Neutrophil (primary cell): Measurements from ENCODE around the gene TEX2.

Experiments
- H3K27ac ChIP-seq: fragments of 200-600 bp; sonication (generic); 2 replicates; pipeline ENCODE4 v1.5.1; 2016; ENCODE audit warnings: mild to moderate bottlenecking, moderate library complexity
- H3K27me3 ChIP-seq: fragments of 200-600 bp; sonication (generic); 2 replicates; pipeline ENCODE4 v1.6.0; 2016; ENCODE audit warnings: mild to moderate bottlenecking
- H3K36me3 ChIP-seq: fragments of 200-600 bp; sonication (generic); 2 replicates; pipeline ENCODE4 v1.5.1; 2017
- H3K4me1 ChIP-seq, 2 experiments: fragments of 200-600 bp in 1 of 2; sonication (generic) in 1 of 2; 1 replicate in 1 of 2; 2 replicates in 1 of 2; pipeline versions ENCODE4 v1.5.1 to v1.6.1; 2013 to 2016; ENCODE audit warnings: low read depth in 1 of 2, low read length in 1 of 2, mild to moderate bottlenecking in 1 of 2, moderate library complexity in 1 of 2; ENCODE audit not compliant: control insufficient read depth in 1 of 2, insufficient read depth in 1 of 2
- H3K4me3 ChIP-seq, 2 experiments: fragments of 200-600 bp in 1 of 2; sonication (generic) in 1 of 2; 1 replicate in 1 of 2; 2 replicates in 1 of 2; pipeline ENCODE4 v1.5.1; 2013 to 2016; ENCODE audit warnings: low read depth in 1 of 2, low read length in 1 of 2, mild to moderate bottlenecking in 1 of 2, moderate library complexity in 1 of 2
- H3K9me3 ChIP-seq: fragments of 200-600 bp; sonication (generic); 2 replicates; pipeline ENCODE4 v1.5.1; 2016
- TF ChIP-seq, protein P1 (sequence below): fragments of 200-600 bp; sonication (generic); IDR thresholded peaks from 2 replicates; pipeline ENCODE4 v1.5.1; 2016; ENCODE audit warnings: antibody characterized with exemption

Gene TEX2

DNA sequence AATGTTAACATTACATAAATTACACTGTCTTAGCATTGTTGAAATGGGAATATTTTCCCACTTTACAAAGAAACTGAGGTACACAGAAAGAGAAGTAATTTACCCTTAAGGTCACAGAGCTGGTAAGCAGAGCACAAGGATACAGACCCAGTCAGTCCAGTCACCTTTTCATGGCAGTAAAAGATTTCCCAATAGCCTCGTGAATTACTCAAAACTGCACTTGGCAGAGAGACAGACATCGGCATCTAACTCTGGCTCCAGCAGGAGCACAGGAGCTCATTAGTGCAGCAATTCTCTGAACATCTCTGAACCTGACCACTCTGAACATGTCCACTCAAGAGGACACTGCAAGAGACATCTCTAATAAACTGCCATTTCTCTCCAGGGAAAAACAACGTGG is 3.1 kb downstream of the TEX2 start:
- no peaks in the 10 kb centered on the region for H3K27me3 ChIP-seq
- H3K4me1 ChIP-seq: peaks cover 51 to 61% of the 10 kb centered on the region in 2 experiments
- H3K36me3 ChIP-seq: no peaks in the 10 kb centered on the region
- H3K4me3 ChIP-seq: no peak overlapping the region
- peak overlapping the region; percentile 28 for H3K27ac ChIP-seq
- H3K9me3 ChIP-seq: no peaks in the 10 kb centered on the region
- TF ChIP-seq, protein P1, sequence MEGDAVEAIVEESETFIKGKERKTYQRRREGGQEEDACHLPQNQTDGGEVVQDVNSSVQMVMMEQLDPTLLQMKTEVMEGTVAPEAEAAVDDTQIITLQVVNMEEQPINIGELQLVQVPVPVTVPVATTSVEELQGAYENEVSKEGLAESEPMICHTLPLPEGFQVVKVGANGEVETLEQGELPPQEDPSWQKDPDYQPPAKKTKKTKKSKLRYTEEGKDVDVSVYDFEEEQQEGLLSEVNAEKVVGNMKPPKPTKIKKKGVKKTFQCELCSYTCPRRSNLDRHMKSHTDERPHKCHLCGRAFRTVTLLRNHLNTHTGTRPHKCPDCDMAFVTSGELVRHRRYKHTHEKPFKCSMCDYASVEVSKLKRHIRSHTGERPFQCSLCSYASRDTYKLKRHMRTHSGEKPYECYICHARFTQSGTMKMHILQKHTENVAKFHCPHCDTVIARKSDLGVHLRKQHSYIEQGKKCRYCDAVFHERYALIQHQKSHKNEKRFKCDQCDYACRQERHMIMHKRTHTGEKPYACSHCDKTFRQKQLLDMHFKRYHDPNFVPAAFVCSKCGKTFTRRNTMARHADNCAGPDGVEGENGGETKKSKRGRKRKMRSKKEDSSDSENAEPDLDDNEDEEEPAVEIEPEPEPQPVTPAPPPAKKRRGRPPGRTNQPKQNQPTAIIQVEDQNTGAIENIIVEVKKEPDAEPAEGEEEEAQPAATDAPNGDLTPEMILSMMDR: no peak

DNA sequence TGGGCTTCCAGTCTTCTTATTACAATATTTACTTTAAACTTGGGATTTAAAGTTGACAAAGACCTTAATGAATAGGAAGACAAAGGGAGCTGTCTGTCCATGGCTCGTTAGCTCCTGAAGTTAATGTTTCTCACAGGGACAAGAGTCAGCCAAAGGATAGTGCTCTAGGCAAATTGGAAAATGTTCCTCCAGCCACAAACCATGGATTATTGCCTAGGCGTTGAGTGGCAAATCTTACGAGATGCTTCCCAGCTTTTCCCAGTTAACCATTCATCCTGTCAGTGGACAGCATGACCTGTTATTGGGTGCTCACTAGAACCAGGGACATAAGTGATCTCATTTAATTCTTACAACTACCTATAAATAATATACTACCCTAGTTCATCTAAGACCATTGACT is 3.6 kb downstream of the TEX2 start:
- Histone ChIP-seq H3K4me1 (peaks cover 51 to 61% of the 10 kb centered on the region in 2 experiments), H3K9me3 (no peaks in the 10 kb centered on the region), H3K4me3 (no peak overlapping the region), H3K27ac (no peak overlapping the region), H3K36me3 (no peaks in the 10 kb centered on the region), H3K27me3 (no peaks in the 10 kb centered on the region)
- TF ChIP-seq, protein P1: no peak

DNA sequence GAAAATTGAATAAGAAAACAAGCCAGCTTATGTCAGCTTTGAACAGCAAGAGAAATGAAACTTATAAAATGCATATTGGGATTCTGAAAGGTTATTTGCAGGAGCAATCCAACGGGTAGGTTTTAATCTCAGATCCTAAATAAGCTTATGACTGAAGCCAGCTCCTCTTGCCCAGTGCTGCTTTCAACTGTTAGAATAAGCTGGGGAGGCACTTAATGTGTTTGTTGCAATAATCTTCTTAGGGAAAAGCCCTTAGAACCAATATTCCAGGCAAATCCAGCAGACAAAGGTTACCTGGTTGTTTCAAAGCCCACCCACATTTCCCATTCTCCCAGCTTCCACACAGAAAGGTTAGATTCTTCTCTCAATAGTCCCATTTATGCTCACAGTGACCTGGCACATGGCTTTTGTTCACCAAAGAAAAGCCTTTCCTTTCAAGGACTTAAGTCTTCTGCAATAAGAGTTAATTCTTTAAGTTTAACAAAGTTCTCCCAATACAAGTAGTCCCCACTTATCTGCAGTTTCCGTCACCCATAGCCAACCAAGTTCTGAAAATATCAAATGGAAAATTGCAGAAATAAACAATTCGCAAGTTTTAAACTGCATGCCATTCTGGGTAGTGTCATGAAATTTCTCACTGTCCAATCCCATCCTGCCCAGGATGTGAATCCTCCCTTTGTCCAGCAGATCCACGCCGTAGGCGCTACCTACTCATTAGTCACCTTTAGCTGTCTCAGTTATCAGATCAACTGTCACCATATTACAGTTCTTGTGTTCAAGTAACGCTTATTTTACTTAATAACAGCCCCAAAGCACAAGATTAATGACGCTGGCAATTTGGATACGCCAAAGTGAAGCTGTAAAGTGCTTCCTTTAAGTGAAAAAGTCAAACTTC is 5.9 kb downstream of the TEX2 start:
- Histone ChIP-seq H3K4me1 (peaks cover 39 to 49% of the 10 kb centered on the region in 2 experiments), H3K27me3 (no peaks in the 10 kb centered on the region), H3K27ac (no peak overlapping the region), H3K36me3 (no peaks in the 10 kb centered on the region), H3K4me3 (no peak overlapping the region), H3K9me3 (no peaks in the 10 kb centered on the region)
- TF ChIP-seq, protein P1: no peak

DNA sequence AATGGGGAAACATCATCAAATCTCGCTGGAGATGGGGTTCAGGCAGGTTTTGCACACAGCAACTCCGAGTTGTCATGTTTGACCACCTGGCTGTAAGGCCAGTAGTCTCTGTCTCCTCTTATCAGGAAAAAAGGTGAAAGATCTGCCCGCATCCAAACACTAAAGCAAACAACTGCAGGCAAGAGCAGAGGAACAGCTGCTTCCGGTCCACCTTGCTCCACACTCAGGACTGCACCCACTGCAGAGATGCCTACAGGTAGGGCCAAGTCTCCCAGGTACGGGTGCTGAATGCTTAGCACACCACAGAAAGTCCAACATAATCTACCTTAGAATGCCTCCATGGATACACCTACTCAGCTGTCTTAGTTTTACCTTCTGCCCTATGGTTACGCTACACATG is 7.3 kb downstream of the TEX2 start:
- H3K4me1 ChIP-seq: peaks cover 25 to 35% of the 10 kb centered on the region in 2 experiments
- peak overlapping the region; percentile 32 for H3K27ac ChIP-seq
- H3K4me3 ChIP-seq: no peak overlapping the region
- H3K9me3 ChIP-seq: no peaks in the 10 kb centered on the region
- no peaks in the 10 kb centered on the region for H3K27me3 ChIP-seq
- no peaks in the 10 kb centered on the region for H3K36me3 ChIP-seq
- TF ChIP-seq, protein P1: no peak

DNA sequence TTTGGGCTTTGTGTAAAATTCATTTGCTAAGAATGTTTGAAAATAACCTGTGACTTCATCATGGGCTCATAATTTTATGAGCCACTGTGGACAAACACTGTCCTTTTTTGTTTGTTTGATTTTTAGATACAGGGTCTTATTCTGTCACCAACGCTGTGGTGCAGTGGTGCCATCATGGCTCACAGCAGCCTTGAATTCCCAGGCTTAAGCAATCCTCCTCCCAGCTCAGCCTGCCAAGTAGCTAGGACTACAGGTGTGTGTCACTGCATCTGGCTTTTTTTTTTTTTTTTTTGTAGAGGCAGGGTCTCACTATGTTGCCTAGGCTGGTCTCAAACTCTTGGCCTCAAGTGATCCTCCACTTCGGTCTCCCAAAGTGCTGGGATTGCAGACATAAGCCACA is 8.3 kb downstream of the TEX2 start:
- no peaks in the 10 kb centered on the region for H3K36me3 ChIP-seq
- no peak overlapping the region for H3K4me3 ChIP-seq
- TF ChIP-seq, protein P1: no peak
- no peaks in the 10 kb centered on the region for H3K27me3 ChIP-seq
- no peak overlapping the region for H3K27ac ChIP-seq
- H3K4me1 ChIP-seq: peaks cover 15 to 25% of the 10 kb centered on the region in 2 experiments
- no peaks in the 10 kb centered on the region for H3K9me3 ChIP-seq
